Endothelial cell (in vitro differentiated cells): ENCODE measurements around the gene MAPKAP1. TPM values are rescaled to one million over a fixed set of nuclear protein-coding genes. Genes with fewer than 3 reads are reported as not detected.

Experiments used
- DNase-seq: peaks from one replicate; pipeline ENCODE4 v3.0.0; 2021; ENCODE audit warnings: low spot score
- H3K27ac Mint-ChIP-seq: one replicate; pipeline ENCODE4 v1.8.0; 2021; ENCODE audit warnings: mixed read lengths, inconsistent platforms; ENCODE audit not compliant: unreplicated experiment
- H3K27me3 Mint-ChIP-seq: one replicate; pipeline ENCODE4 v1.8.0; 2021; ENCODE audit warnings: mild to moderate bottlenecking, moderate library complexity, mixed read lengths, inconsistent platforms; ENCODE audit not compliant: unreplicated experiment
- H3K36me3 Mint-ChIP-seq: one replicate; pipeline ENCODE4 v1.8.0; 2021; ENCODE audit warnings: mild to moderate bottlenecking, low read depth, mixed read lengths, inconsistent platforms; ENCODE audit not compliant: unreplicated experiment
- H3K4me1 Mint-ChIP-seq: one replicate; pipeline ENCODE4 v1.8.0; 2021; ENCODE audit warnings: mild to moderate bottlenecking, mixed read lengths, inconsistent platforms; ENCODE audit not compliant: unreplicated experiment
- H3K4me3 Mint-ChIP-seq: one replicate; pipeline ENCODE4 v1.8.0; 2021; ENCODE audit warnings: mild to moderate bottlenecking, mixed read lengths, inconsistent platforms; ENCODE audit not compliant: unreplicated experiment
- H3K9me3 Mint-ChIP-seq: one replicate; pipeline ENCODE4 v1.8.0; 2021; ENCODE audit warnings: mixed read lengths, inconsistent platforms; ENCODE audit not compliant: unreplicated experiment
- total RNA-seq: library from RNA; stranded (reverse); fragmentation: NEBNext Ultra II Directional; extraction: Animal tissue kit (Norgen Biotek cat#: 25700); gene quantifications from one replicate; pipeline ENCODE4 v1.2.1, GENCODE V29; 2021; ENCODE audit not compliant: unreplicated experiment
- TF ChIP-seq, protein P1 (sequence below): fragments of 200-600 bp; sonication (generic); IDR thresholded peaks from one replicate; pipeline ENCODE4 v1.5.0; 2021; ENCODE audit warnings: antibody characterized with exemption; ENCODE audit not compliant: unreplicated experiment

The MAPKAP1 gene
- total RNA-seq, 1 donor from 2014 or later = 74.6 TPM

GRCh38 chr9:125522328-125522725 is 184.7 kb downstream of the MAPKAP1 start:
- peaks cover 2% of the 10 kb centered on the region for H3K27me3 Mint-ChIP-seq

DNA sequence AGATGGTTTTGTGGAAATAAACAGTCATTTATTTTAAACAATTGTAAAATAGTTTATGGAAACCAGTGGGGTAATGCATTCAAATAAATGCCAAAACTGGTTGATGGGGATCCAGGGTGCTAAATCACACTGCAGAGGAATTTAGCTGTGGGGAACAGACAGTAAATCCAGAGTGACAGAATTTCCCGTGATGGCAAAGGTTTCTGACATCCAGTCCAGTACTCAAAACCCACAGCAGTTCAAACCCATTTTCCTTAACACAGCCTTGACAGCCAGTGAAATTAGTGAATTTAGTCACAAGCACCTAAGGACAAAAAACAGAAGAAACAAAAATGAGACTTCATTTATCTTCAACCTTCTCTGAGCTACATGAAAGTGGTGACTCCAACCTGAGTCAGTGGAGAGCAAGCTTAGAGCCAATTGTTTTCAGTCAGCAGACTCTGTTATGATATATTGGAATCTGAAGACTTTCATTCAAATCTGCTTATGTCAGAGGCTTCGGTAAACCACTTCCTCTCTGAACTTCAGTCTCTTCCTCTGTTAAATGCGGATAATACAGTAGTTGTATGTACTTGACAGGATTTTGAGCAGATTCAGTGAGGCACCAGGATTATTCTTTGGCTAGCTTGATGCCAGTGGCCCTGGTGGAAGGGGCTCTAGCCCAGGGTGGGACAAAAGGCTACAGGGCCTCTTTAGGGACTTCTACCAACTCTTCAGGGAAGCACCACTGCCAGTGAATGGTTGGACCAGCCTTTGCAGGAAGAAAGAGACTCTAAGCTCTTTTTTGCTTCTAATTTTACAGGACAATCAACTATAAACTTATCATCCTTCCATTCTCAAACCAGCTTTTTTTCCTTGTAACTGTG is 185.3 kb downstream of the MAPKAP1 start:
- no peak for DNase-seq
- Mint-ChIP-seq H3K9me3 (no peaks in the 10 kb centered on the region), H3K27me3 (peaks cover 2% of the 10 kb centered on the region), H3K36me3 (peaks cover 8% of the 10 kb centered on the region), H3K27ac (no peak overlapping the region), H3K4me3 (no peak overlapping the region), H3K4me1 (peaks cover 28% of the 10 kb centered on the region)
- TF ChIP-seq, protein P1, sequence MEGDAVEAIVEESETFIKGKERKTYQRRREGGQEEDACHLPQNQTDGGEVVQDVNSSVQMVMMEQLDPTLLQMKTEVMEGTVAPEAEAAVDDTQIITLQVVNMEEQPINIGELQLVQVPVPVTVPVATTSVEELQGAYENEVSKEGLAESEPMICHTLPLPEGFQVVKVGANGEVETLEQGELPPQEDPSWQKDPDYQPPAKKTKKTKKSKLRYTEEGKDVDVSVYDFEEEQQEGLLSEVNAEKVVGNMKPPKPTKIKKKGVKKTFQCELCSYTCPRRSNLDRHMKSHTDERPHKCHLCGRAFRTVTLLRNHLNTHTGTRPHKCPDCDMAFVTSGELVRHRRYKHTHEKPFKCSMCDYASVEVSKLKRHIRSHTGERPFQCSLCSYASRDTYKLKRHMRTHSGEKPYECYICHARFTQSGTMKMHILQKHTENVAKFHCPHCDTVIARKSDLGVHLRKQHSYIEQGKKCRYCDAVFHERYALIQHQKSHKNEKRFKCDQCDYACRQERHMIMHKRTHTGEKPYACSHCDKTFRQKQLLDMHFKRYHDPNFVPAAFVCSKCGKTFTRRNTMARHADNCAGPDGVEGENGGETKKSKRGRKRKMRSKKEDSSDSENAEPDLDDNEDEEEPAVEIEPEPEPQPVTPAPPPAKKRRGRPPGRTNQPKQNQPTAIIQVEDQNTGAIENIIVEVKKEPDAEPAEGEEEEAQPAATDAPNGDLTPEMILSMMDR = no peak

More at GRCh38 chr9:125522328-125522725, 184.7 kb downstream of the MAPKAP1 start:
- no peak for DNase-seq
- Mint-ChIP-seq H3K36me3 (peaks cover 8% of the 10 kb centered on the region), H3K9me3 (no peaks in the 10 kb centered on the region), H3K4me1 (peaks cover 29% of the 10 kb centered on the region), H3K4me3 (no peak overlapping the region), H3K27ac (no peak overlapping the region)
- TF ChIP-seq, protein P1 = no peak

- Mint-ChIP-seq H3K4me1 (peaks cover 24% of the 10 kb centered on the region), H3K27me3 (peaks cover 2% of the 10 kb centered on the region), H3K27ac (no peak overlapping the region), H3K4me3 (no peak overlapping the region), H3K36me3 (peaks cover 8% of the 10 kb centered on the region), H3K9me3 (no peaks in the 10 kb centered on the region)
- no peak for DNase-seq
- TF ChIP-seq, protein P1 = no peak
Measured at GRCh38 chr9:125519734-125520133, 187.3 kb downstream of the MAPKAP1 start.

GRCh38 chr9:125517577-125517976 is 189.4 kb downstream of the MAPKAP1 start:
- Mint-ChIP-seq H3K27ac (no peak overlapping the region), H3K9me3 (no peaks in the 10 kb centered on the region), H3K4me3 (no peak overlapping the region), H3K27me3 (peaks cover 4% of the 10 kb centered on the region), H3K4me1 (peaks cover 12% of the 10 kb centered on the region), H3K36me3 (peaks cover 4% of the 10 kb centered on the region)
- TF ChIP-seq, protein P1 = no peak
- DNase-seq = no peak
